Measurements from ENCODE around the gene SAMD8. TPM values are rescaled to one million over a fixed set of nuclear protein-coding genes. Genes with fewer than 3 reads are reported as not detected.
A peak's percentile ranks its signal among the peaks of the same experiment; 100 is the strongest.

Gene SAMD8
- total and polyA plus RNA-seq, 2 of the 8 experiments (the other 6 are each of a cell fraction or from before 2014, with no cell fraction given) = 11.7 to 20.9 TPM

DNA sequence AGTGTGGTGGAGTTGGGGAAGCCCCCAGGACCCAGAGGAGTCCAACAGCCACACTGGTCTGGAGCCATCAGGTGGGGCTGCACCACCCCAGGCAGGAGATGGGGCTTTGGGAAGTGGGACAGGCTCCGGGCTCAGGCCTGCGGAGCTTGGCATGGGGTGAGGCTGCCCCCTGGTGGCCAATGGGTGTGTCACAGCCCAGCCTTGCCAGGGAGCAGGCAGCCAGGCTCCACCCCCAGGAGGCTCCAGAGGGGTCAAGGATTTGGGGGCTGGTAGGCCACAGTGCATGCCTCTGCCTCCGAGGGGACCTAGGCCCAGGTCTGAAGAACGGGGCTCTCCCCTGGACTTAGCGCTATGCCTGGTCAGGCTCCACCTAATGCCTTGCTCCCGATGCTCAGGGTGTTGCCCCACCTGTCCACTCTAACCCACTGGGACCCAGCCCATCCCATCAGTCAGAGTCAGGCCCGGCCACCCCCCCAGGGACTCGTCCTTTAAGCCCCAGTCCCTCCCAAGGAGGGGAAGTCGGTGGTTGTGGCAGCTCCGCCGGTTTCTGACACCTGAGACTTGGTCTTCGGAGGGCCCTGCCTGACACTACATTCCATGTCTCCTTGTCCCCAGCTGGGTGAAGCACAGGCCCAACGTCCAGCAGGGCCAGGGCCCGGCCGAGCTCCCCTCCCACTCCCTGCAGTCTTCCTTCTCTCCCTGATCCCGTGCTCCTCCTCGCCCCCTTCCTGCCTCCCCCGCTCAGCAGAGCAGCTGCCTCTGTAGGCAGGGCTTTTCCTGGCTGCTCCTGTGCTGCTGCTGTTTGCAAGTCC lies 11.3 kb upstream of the SAMD8 start:
- Histone ChIP-seq H3K4ac (replicated peaks; ENCODE audit: insufficient read length, low read depth, low read length) (peak overlapping the region; percentile 14), H2BK20ac (ENCODE audit: low read length) (peak overlapping the region; percentile 94), H4K91ac (replicated peaks; ENCODE audit: insufficient read length, low read length) (peak overlapping the region; percentile 88), H2BK12ac (ENCODE audit: low read depth, low read length) (peak overlapping the region; percentile 88; the same call in 1 of the 2 replicates), H2BK5ac (ENCODE audit: low read depth, low read length) (peak overlapping the region; percentile 79; the same call in 1 of the 2 replicates), H2AFZ (ENCODE audit: low read length) (peak overlapping the region; percentile 100), H4K8ac (ENCODE audit: extremely low read depth, insufficient read depth, low read length) (peak overlapping the region; percentile 75; the same call in 1 of the 2 replicates), H3K9me3 (ENCODE audit: insufficient read depth in 2 of 2, low read depth in 1 of 2, low read length in 1 of 2) (no peaks in the 10 kb centered on the region), H3K36me3 (ENCODE audit: control insufficient read depth in 2 of 4, insufficient read depth in 4 of 4, low read length in 3 of 4) (no peaks in the 10 kb centered on the region), H2AK5ac (ENCODE audit: low read depth, low read length) (no peak overlapping the region; the same call in 1 of the 2 replicates), H3K4me3 (ENCODE audit: extremely low read depth in 1 of 4, insufficient read depth in 2 of 4, low read depth in 3 of 4, low read length in 4 of 4) (peak overlapping the region in 2 of 4 experiments; percentile 10 to 25; a peak in 2 of 8 replicates), H3K79me1 (ENCODE audit: low read depth, low read length) (no peaks in the 10 kb centered on the region), H3K23ac (ENCODE audit: insufficient read length) (no peak overlapping the region), H2BK120ac (replicated peaks; ENCODE audit: low read depth, low read length) (no peak overlapping the region), H3K4me2 (ENCODE audit: insufficient read depth in 1 of 2, low read depth in 2 of 2, low read length in 2 of 2) (peak overlapping the region; percentile 0 to 48; a peak in 1 of 4 replicates), H3K18ac (ENCODE audit: extremely low read depth, low read length) (peak overlapping the region; percentile 71), H3K23me2 (ENCODE audit: low read depth, low read length) (no peaks in the 10 kb centered on the region), H3K14ac (ENCODE audit: insufficient read length) (no peak overlapping the region), H3K56ac (replicated peaks; ENCODE audit: insufficient read length, low read depth, low read length) (no peak overlapping the region), H4K5ac (ENCODE audit: insufficient read length, low read depth, low read length) (peak overlapping the region; percentile 37), H3K27ac (ENCODE audit: low read depth, low read length) (peak overlapping the region; percentile 59; the same call in 1 of the 2 replicates), H4K20me1 (replicated peaks in 1 of 2; ENCODE audit: control insufficient read depth in 1 of 2, insufficient read depth in 2 of 2, low read length in 2 of 2) (no peaks in the 10 kb centered on the region), H3K9ac (replicated peaks in 1 of 4; ENCODE audit: extremely low read depth in 1 of 4, low read depth in 3 of 4, low read length in 3 of 4) (peak overlapping the region in 1 of 4 experiments; percentile 14; a peak in 2 of 7 replicates), H3K79me2 (ENCODE audit: control insufficient read depth in 1 of 2, insufficient read depth in 2 of 2, low read length in 2 of 2) (no peaks in the 10 kb centered on the region), H3K4me1 (replicated peaks in 1 of 4; ENCODE audit: control insufficient read depth in 3 of 4, insufficient read depth in 4 of 4, low read length in 3 of 4) (peaks cover 0 to 13% (median 8%) of the 10 kb centered on the region in 4 experiments; a peak in 5 of 7 replicates), H2BK15ac (ENCODE audit: low read length) (peak overlapping the region; percentile 81; the same call in 1 of the 2 replicates), H3K27me3 (replicated peaks in 1 of 4; ENCODE audit: control insufficient read depth in 3 of 4, extremely low read depth in 1 of 4, insufficient read depth in 3 of 4, low read length in 3 of 4) (no peaks in the 10 kb centered on the region)
- ChIA-PET CTCF (ENCODE audit: partially characterized antibody) (interaction anchor here (0.6 to 7.1 kb wide), 34 partner anchors 7 to 859 kb away, joined by 3 to 44 read pairs (median 4); partner anchors contain the start of gene COMTD1), POLR2A (ENCODE audit: partially characterized antibody) (interaction anchor here (0.8 to 2.0 kb wide), 4 partner anchors 11 to 950 kb away, joined by 3 to 7 read pairs (median 4); partner anchors contain the start of genes AP3M1 and SAMD8)
- DNase-seq (ENCODE audit: low read depth in 1 of 2, low spot score in 2 of 2) (peak; percentile 77 to 99), FAIRE-seq (no peak)
- WGBS, 2 experiments (ENCODE audit: extremely low coverage in 1 of 2, insufficient coverage in 1 of 2, insufficient read length in 1 of 2, insufficient replicate concordance in 2 of 2, low coverage in 1 of 2, low lambda C conversion rate in 2 of 2, missing lambda C conversion rate in 1 of 2) = 23% methylated on average over 18 of the region's 18 CpGs; no CpG with 5 or more reads in 1 of the 2 experiments
- TF ChIP-seq POLR2AphosphoS5 (IDR thresholded peaks at IDR 0.05; ENCODE audit: low read depth, low read length) = no peak
- no peak for TF ChIP-seq SIN3A (conservative IDR thresholded peaks at IDR 0.05 in 1 of 2, IDR thresholded peaks at IDR 0.05 in 1 of 2; ENCODE audit: low read depth in 1 of 2, low read length in 2 of 2)
- TF ChIP-seq JUN (IDR thresholded peaks at IDR 0.05; ENCODE audit: low read depth, low read length) = no peak
- no peak for TF ChIP-seq RNF2 (IDR thresholded peaks at IDR 0.05; ENCODE audit: borderline replicate concordance, low read depth, low read length, missing control alignments, poor library complexity, severe bottlenecking)
- TF ChIP-seq POLR2A (IDR thresholded peaks at IDR 0.05; ENCODE audit: control extremely low read depth in 1 of 2, low read depth in 2 of 2, low read length in 2 of 2) = peak in 1 of 2 experiments; percentile 62; a peak in 2 of 3 replicates
- no peak for TF ChIP-seq KDM4A (IDR thresholded peaks at IDR 0.05; ENCODE audit: low read depth, low read length, severe bottlenecking)
- no peak for TF ChIP-seq FOSL1 (IDR thresholded peaks at IDR 0.05; ENCODE audit: insufficient read depth, low read depth, low read length)
- TF ChIP-seq JUND (IDR thresholded peaks at IDR 0.05; ENCODE audit: low read length) = peak; percentile 18; the same call in 1 of the 2 replicates
- no peak for TF ChIP-seq GABPA (IDR thresholded peaks at IDR 0.05; ENCODE audit: borderline replicate concordance, insufficient read depth, low read length)
- TF ChIP-seq POU5F1 (IDR thresholded peaks at IDR 0.05; ENCODE audit: low read depth, low read length) = no peak

Measured in H1 (cell line).